SK-N-SH (cell line): ENCODE measurements around the gene USP11. TPM values are rescaled to one million over a fixed set of nuclear protein-coding genes. Genes with fewer than 3 reads are reported as not detected.

Source experiments
- CTCF ChIA-PET: fragments of 300-600, 350-600 bp; formaldehyde crosslinking; extraction: SDS; loops from one replicate; lab custom pipeline; 2021; lab: Yijun Ruan, JAX
- POLR2A ChIA-PET: fragments of 350-600 bp; sonication (Branson Sonifier 250); formaldehyde crosslinking; extraction: SDS; loops from one replicate; lab custom pipeline; 2020; ENCODE audit warnings: antibody characterized with exemption, inconsistent platforms; lab: Yijun Ruan, JAX
- DNase-seq: peaks from one replicate; pipeline ENCODE4 v3.0.0; 2012
- H2AFZ ChIP-seq: fragments of 200-600 bp; sonication (generic); 2 replicates; pipeline ENCODE4 v1.8.1; 2016; ENCODE audit warnings: antibody characterized with exemption, mild to moderate bottlenecking, low read depth
- H3F3A ChIP-seq: fragments of 200-600 bp; sonication (generic); replicated peaks from 2 replicates; pipeline ENCODE3; 2016; ENCODE audit warnings: antibody characterized with exemption, mild to moderate bottlenecking; ENCODE audit not compliant: insufficient read depth
- H3K27ac ChIP-seq, 2 experiments: fragments of 200-500 bp in 1 of 2; fragments of 200-600 bp in 1 of 2; sonication (Bioruptor generic) in 1 of 2; sonication (generic), shearing (Covaris generic) in 1 of 2; 2 replicates each; pipeline versions ENCODE4 v1.5.1 to v1.6.1; 2014 to 2016; ENCODE audit warnings: low read depth in 2 of 2, inconsistent platforms in 1 of 2, low read length in 1 of 2, mild to moderate bottlenecking in 1 of 2, mixed read lengths in 1 of 2
- H3K27me3 ChIP-seq: fragments of 200-600 bp; sonication (generic), shearing (Covaris generic); 2 replicates; pipeline ENCODE4 v1.6.1; 2016; ENCODE audit warnings: mixed run types; ENCODE audit not compliant: insufficient read depth
- H3K36me3 ChIP-seq, 2 experiments: fragments of 200-500 bp in 1 of 2; fragments of 200-600 bp in 1 of 2; sonication (Bioruptor generic) in 1 of 2; sonication (generic) in 1 of 2; replicated peaks in 1 of 2; 2 replicates each; pipeline versions ENCODE3 to v1.5.1; 2014 to 2016; ENCODE audit warnings: low read length in 1 of 2, mild to moderate bottlenecking in 1 of 2; ENCODE audit not compliant: insufficient read depth in 2 of 2, control insufficient read depth in 1 of 2
- H3K4me1 ChIP-seq, 2 experiments: fragments of 200-500 bp in 1 of 2; fragments of 200-600 bp in 1 of 2; sonication (Bioruptor generic) in 1 of 2; sonication (generic), shearing (Covaris generic) in 1 of 2; 2 replicates each; pipeline versions ENCODE4 v1.5.1 to v1.6.1; 2014 to 2016; ENCODE audit warnings: low read depth in 1 of 2, low read length in 1 of 2, mixed run types in 1 of 2; ENCODE audit not compliant: insufficient read depth in 2 of 2, control insufficient read depth in 1 of 2
- H3K4me2 ChIP-seq: fragments of 200-600 bp; sonication (generic), shearing (Covaris generic); 2 replicates; pipeline ENCODE4 v1.6.1; 2017; ENCODE audit warnings: mixed run types
- H3K4me3 ChIP-seq, 2 experiments: fragments of 200-500 bp in 1 of 2; fragments of 200-600 bp in 1 of 2; sonication (Bioruptor generic) in 1 of 2; sonication (generic), shearing (Covaris generic) in 1 of 2; 2 replicates each; pipeline versions ENCODE4 v1.5.1 to v1.8.1; 2014 to 2016; ENCODE audit warnings: low read depth in 2 of 2, inconsistent platforms in 1 of 2, low read length in 1 of 2, mild to moderate bottlenecking in 1 of 2, mixed read lengths in 1 of 2, moderate library complexity in 1 of 2
- H3K79me2 ChIP-seq: fragments of 200-600 bp; sonication (generic); 2 replicates; pipeline ENCODE4 v1.8.1; 2017; ENCODE audit warnings: mild to moderate bottlenecking; ENCODE audit not compliant: insufficient read depth
- H3K9ac ChIP-seq: fragments of 200-600 bp; sonication (generic); 2 replicates; pipeline ENCODE4 v1.6.1; 2017; ENCODE audit warnings: mixed run types
- H3K9me2 ChIP-seq: fragments of 200-600 bp; sonication (generic); 2 replicates; pipeline ENCODE4 v1.6.1; 2017; ENCODE audit warnings: mixed run types
- H3K9me3 ChIP-seq: fragments of 200-600 bp; sonication (generic); 2 replicates; pipeline ENCODE4 v1.6.1; 2017; ENCODE audit warnings: mixed run types, mild to moderate bottlenecking, moderate library complexity
- H4K20me1 ChIP-seq: fragments of 200-600 bp; sonication (generic); 2 replicates; pipeline ENCODE4 v1.6.1; 2017; ENCODE audit warnings: mild to moderate bottlenecking, mixed run types; ENCODE audit not compliant: insufficient read depth
- CHD2 ChIP-seq: fragments of 150-350 bp; IDR thresholded peaks from 2 replicates; pipeline ENCODE4 v1.6.1; 2018; ENCODE audit warnings: low read length; ENCODE audit not compliant: partially characterized antibody
- EP300 ChIP-seq, 2 experiments: IDR thresholded peaks; 2 replicates each; pipeline versions ENCODE4 v1.4.0 to v1.6.1; 2012; ENCODE audit warnings: borderline replicate concordance in 1 of 2, low read depth in 1 of 2, low read length in 1 of 2
- EZH2phosphoT487 ChIP-seq: fragments of 200-600 bp; sonication (generic); IDR thresholded peaks from 2 replicates; pipeline ENCODE4 v1.6.1; 2017; ENCODE audit warnings: low read depth, mixed run types, mild to moderate bottlenecking, antibody characterized with exemption, moderate library complexity, borderline replicate concordance
- FOSL2 ChIP-seq: IDR thresholded peaks from 2 replicates; pipeline ENCODE4 v1.4.0; 2012; ENCODE audit warnings: low read depth, mild to moderate bottlenecking, moderate library complexity, borderline replicate concordance
- FOXJ3 ChIP-seq: sonication (generic); formaldehyde crosslinking; IDR thresholded peaks from 2 replicates; pipeline ENCODE4 v1.5.1; 2020; ENCODE audit warnings: mild to moderate bottlenecking, missing genetic modification reagents
- NRF1 ChIP-seq: IDR thresholded peaks from 2 replicates; pipeline ENCODE4 v1.6.1; 2012; ENCODE audit warnings: low read depth, mild to moderate bottlenecking, low read length
- POLR2AphosphoS5 ChIP-seq: IDR thresholded peaks from 2 replicates; pipeline ENCODE4 v1.6.1; 2012; ENCODE audit warnings: low read depth, low read length
- RAD21 ChIP-seq: IDR thresholded peaks from 2 replicates; pipeline ENCODE4 v1.6.1; 2012; ENCODE audit warnings: mild to moderate bottlenecking, low read length
- TAF1 ChIP-seq: IDR thresholded peaks from 2 replicates; pipeline ENCODE4 v1.6.1; 2012; ENCODE audit warnings: low read depth, mild to moderate bottlenecking, low read length, moderate library complexity, borderline replicate concordance
- YY1 ChIP-seq: IDR thresholded peaks from 2 replicates; pipeline ENCODE4 v1.4.0; 2012; ENCODE audit warnings: low read depth, mild to moderate bottlenecking
- WGBS: methylation state at CpG from one replicate; pipeline ENCODE4 v1.1.6; 2017; ENCODE audit warnings: low lambda C conversion rate; 5-methylcytosine and 5-hydroxymethylcytosine counted together
- polyA plus RNA-seq, 3 experiments: library from polyadenylated mRNA; depleted of rRNA; stranded (reverse); fragments of >200 nt; gene quantifications; 2 replicates each; pipeline ENCODE4 v1.2.3, GENCODE V29; 2012
- TF ChIP-seq, protein P1 (sequence below): fragments of 200-600 bp; sonication (generic); IDR thresholded peaks from 2 replicates; pipeline ENCODE4 v1.6.1; 2017; ENCODE audit warnings: antibody characterized with exemption, mild to moderate bottlenecking, moderate library complexity
- TF ChIP-seq, protein P2 (sequence below): fragments of 150-350 bp; IDR thresholded peaks from 2 replicates; pipeline ENCODE4 v1.6.1; 2016; ENCODE audit warnings: mild to moderate bottlenecking, low read depth, low read length
- TF ChIP-seq, protein P3 (sequence below): IDR thresholded peaks from 2 replicates; pipeline ENCODE4 v1.4.0; 2012; ENCODE audit warnings: low read depth, borderline replicate concordance

The USP11 gene
- polyA plus RNA-seq, 1 of the 3 experiments (the other 2 are of a cell fraction): 53.1 TPM

DNA sequence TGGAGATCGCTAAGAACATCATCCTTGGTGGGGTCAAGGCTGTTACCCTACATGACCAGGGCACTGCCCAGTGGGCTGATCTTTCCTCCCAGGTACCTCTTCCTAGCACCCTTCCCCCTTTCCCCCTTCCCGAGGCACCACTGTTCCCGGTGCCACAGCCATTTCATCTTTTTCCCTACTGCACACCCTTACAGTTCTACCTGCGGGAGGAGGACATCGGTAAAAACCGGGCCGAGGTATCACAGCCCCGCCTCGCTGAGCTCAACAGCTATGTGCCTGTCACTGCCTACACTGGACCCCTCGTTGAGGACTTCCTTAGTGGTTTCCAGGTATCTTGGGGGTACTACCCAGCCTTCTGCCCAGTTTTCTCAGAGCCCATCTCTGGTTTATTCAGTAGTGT is 33.5 kb upstream of the USP11 start (continued):
- TF ChIP-seq TAF1: no peak
- no peak for TF ChIP-seq YY1
- TF ChIP-seq, all 33 proteins: peak for 0

DNA sequence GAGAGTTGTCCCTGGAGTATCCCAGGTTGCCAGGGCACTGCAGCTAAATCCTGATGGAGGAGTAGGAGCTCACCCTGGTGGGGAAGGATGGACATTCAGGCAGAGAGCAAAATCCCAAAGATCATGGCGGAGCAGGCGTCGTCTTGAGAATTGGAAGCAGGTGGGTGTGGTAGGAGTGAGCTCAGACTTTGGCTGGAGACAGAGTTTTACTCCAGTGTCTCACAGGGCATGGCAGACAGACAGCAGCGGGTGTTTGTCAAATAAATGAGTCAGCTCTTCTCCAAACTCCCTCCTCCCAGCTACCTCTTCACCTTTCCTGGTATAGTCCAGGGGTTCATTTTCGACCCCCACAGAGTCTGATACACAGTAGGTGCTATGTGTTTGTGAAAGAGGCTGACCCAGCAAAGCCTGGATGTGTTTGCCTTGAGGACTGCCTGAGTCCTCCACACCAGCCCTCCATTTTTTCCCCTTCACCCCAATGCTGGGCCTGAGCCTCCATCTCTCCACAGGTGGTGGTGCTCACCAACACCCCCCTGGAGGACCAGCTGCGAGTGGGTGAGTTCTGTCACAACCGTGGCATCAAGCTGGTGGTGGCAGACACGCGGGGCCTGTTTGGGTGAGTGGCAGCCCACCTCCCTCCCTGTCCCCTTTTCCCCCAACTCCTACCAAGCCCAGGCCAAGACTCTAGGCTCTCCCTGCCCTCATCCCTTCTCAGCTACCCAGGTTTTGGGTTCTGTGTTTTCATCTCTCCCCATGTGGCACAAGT is 32.2 kb upstream of the USP11 start:
- H3K36me3 ChIP-seq: peaks cover 74 to 86% of the 10 kb centered on the region in 2 experiments
- no peak overlapping the region for H2AFZ ChIP-seq
- POLR2A ChIA-PET: no interaction called here
- TF ChIP-seq, protein P1, sequence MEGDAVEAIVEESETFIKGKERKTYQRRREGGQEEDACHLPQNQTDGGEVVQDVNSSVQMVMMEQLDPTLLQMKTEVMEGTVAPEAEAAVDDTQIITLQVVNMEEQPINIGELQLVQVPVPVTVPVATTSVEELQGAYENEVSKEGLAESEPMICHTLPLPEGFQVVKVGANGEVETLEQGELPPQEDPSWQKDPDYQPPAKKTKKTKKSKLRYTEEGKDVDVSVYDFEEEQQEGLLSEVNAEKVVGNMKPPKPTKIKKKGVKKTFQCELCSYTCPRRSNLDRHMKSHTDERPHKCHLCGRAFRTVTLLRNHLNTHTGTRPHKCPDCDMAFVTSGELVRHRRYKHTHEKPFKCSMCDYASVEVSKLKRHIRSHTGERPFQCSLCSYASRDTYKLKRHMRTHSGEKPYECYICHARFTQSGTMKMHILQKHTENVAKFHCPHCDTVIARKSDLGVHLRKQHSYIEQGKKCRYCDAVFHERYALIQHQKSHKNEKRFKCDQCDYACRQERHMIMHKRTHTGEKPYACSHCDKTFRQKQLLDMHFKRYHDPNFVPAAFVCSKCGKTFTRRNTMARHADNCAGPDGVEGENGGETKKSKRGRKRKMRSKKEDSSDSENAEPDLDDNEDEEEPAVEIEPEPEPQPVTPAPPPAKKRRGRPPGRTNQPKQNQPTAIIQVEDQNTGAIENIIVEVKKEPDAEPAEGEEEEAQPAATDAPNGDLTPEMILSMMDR: peak; percentile 21
- TF ChIP-seq NRF1 (no peak), RAD21 (no peak)
- WGBS: 88% methylated on average over 9 of the region's 9 CpGs
- CTCF ChIA-PET: interaction anchor here (2.6 kb wide), 1 partner anchor 184 kb away, joined by 13 read pairs; no protein-coding TSS in a partner anchor
- H3K27me3 ChIP-seq: no peaks in the 10 kb centered on the region
- H3K9me2 ChIP-seq: no peaks in the 10 kb centered on the region
- H3K9ac ChIP-seq: no peak overlapping the region
- H3K27ac ChIP-seq: no peak overlapping the region
- peaks cover 50% of the 10 kb centered on the region for H4K20me1 ChIP-seq
- H3K79me2 ChIP-seq: peaks cover 34% of the 10 kb centered on the region
- peaks cover 7 to 24% of the 10 kb centered on the region in 2 experiments for H3K4me1 ChIP-seq
- no peak for DNase-seq
- no peak overlapping the region for H3K4me2 ChIP-seq
- peaks cover 3% of the 10 kb centered on the region for H3F3A ChIP-seq
- no peak overlapping the region for H3K4me3 ChIP-seq
- no peaks in the 10 kb centered on the region for H3K9me3 ChIP-seq

DNA sequence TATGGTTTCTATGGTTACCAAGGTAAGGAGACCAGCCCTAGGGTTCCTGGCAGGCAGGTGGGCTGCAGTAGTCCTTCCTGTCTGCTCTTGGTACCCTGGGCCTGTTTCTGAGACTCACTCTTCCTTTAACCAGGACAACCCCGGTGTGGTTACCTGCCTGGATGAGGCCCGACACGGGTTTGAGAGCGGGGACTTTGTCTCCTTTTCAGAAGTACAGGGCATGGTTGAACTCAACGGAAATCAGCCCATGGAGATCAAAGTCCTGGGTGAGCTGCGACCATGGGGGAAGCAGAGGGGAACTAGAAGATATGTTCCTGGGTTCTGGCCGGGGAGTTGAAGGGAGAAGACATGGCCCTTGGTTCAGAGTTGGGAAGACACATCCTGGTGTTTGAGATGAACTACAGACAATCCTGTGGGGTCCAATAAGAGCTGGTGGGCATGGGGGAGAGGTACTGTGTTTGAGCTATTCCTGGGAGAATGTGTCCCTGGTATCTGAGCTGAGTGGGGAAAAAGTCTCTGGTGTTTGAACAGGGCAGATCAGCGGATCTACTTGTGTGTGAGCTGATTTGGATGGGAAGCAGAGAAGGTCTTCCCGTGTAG is 31.4 kb upstream of the USP11 start:
- Histone ChIP-seq H2AFZ (no peak overlapping the region), H3K4me2 (no peak overlapping the region), H4K20me1 (peaks cover 44% of the 10 kb centered on the region), H3F3A (peaks cover 3% of the 10 kb centered on the region), H3K9me3 (no peaks in the 10 kb centered on the region), H3K27me3 (no peaks in the 10 kb centered on the region), H3K9ac (no peak overlapping the region), H3K79me2 (peaks cover 25% of the 10 kb centered on the region), H3K4me1 (peaks cover 0 to 15% of the 10 kb centered on the region in 2 experiments; a peak in 1 of 4 replicates), H3K27ac (no peak overlapping the region), H3K4me3 (no peak overlapping the region), H3K36me3 (peaks cover 74 to 88% of the 10 kb centered on the region in 2 experiments), H3K9me2 (no peaks in the 10 kb centered on the region)
- CTCF ChIA-PET: interaction anchor here (0.7 to 2.6 kb wide), 2 partner anchors 13 to 183 kb away, joined by 3 to 13 read pairs; no protein-coding TSS in a partner anchor
- POLR2A ChIA-PET: no interaction called here
- DNase-seq: no peak
- 97% methylated on average over 8 of the region's 9 CpGs for WGBS
- TF ChIP-seq FOSL2: no peak
- no peak for TF ChIP-seq POLR2AphosphoS5
- no peak for TF ChIP-seq EP300 (IDR thresholded peaks at IDR 0.05; ENCODE audit: borderline replicate concordance in 1 of 2, low read depth in 1 of 2, low read length in 1 of 2)
- TF ChIP-seq, protein P1: no peak
- TF ChIP-seq, protein P2, sequence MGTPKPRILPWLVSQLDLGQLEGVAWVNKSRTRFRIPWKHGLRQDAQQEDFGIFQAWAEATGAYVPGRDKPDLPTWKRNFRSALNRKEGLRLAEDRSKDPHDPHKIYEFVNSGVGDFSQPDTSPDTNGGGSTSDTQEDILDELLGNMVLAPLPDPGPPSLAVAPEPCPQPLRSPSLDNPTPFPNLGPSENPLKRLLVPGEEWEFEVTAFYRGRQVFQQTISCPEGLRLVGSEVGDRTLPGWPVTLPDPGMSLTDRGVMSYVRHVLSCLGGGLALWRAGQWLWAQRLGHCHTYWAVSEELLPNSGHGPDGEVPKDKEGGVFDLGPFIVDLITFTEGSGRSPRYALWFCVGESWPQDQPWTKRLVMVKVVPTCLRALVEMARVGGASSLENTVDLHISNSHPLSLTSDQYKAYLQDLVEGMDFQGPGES: no peak
- TF ChIP-seq FOXJ3 (CRISPR knock-in tag): no peak
- TF ChIP-seq, protein P3, sequence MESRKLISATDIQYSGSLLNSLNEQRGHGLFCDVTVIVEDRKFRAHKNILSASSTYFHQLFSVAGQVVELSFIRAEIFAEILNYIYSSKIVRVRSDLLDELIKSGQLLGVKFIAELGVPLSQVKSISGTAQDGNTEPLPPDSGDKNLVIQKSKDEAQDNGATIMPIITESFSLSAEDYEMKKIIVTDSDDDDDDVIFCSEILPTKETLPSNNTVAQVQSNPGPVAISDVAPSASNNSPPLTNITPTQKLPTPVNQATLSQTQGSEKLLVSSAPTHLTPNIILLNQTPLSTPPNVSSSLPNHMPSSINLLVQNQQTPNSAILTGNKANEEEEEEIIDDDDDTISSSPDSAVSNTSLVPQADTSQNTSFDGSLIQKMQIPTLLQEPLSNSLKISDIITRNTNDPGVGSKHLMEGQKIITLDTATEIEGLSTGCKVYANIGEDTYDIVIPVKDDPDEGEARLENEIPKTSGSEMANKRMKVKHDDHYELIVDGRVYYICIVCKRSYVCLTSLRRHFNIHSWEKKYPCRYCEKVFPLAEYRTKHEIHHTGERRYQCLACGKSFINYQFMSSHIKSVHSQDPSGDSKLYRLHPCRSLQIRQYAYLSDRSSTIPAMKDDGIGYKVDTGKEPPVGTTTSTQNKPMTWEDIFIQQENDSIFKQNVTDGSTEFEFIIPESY: no peak
- TF ChIP-seq RAD21: no peak
- TF ChIP-seq EZH2phosphoT487: no peak
- no peak for TF ChIP-seq CHD2
